Osteoblast (primary cell): ENCODE results near the gene FILIP1L. TPM values are rescaled to one million over a fixed set of nuclear protein-coding genes. Genes with fewer than 3 reads are reported as not detected.

Source experiments
- DNase-seq: peaks from one replicate; pipeline ENCODE4 v3.0.0; 2011; ENCODE audit warnings: low spot score, mixed read lengths; ENCODE audit not compliant: insufficient read length; ENCODE audit errors: missing footprints
- H2AFZ ChIP-seq: 2 replicates; pipeline ENCODE4 v1.6.0; 2011; ENCODE audit warnings: mild to moderate bottlenecking, low read length
- H3K27ac ChIP-seq: 2 replicates; pipeline ENCODE4 v1.5.1; 2011; ENCODE audit warnings: mild to moderate bottlenecking, low read depth, low read length, moderate library complexity
- H3K27me3 ChIP-seq: 2 replicates; pipeline ENCODE4 v1.6.0; 2012; ENCODE audit warnings: mild to moderate bottlenecking, control low read depth, inconsistent platforms, low read length, moderate library complexity; ENCODE audit not compliant: insufficient read depth
- H3K36me3 ChIP-seq: 2 replicates; pipeline ENCODE4 v1.5.1; 2011; ENCODE audit warnings: mild to moderate bottlenecking, low read length, control low read depth, moderate library complexity; ENCODE audit not compliant: insufficient read depth
- H3K4me1 ChIP-seq: 2 replicates; pipeline ENCODE4 v1.5.1; 2011; ENCODE audit warnings: mild to moderate bottlenecking, low read length, control low read depth, moderate library complexity; ENCODE audit not compliant: insufficient read depth
- H3K4me2 ChIP-seq: 2 replicates; pipeline ENCODE4 v1.6.0; 2011; ENCODE audit warnings: mild to moderate bottlenecking, low read length; ENCODE audit not compliant: insufficient read depth
- H3K4me3 ChIP-seq: fragments of 200-600 bp; sonication (generic); 3 replicates; pipeline ENCODE4 v1.5.1; 2012; ENCODE audit warnings: mild to moderate bottlenecking, low read length, inconsistent platforms; ENCODE audit not compliant: insufficient read depth
- H3K79me2 ChIP-seq: 2 replicates; pipeline ENCODE4 v1.6.0; 2012; ENCODE audit warnings: mild to moderate bottlenecking, low read length, control low read depth, inconsistent platforms; ENCODE audit not compliant: insufficient read depth
- H3K9me3 ChIP-seq: 2 replicates; pipeline ENCODE4 v1.5.1; 2011; ENCODE audit warnings: low read depth, low read length, control low read depth
- H4K20me1 ChIP-seq: 2 replicates; pipeline ENCODE4 v1.6.0; 2012; ENCODE audit warnings: mild to moderate bottlenecking, low read length, control low read depth; ENCODE audit not compliant: insufficient read depth
- total RNA-seq: library from RNA; depleted of rRNA; stranded (reverse); fragments of >200 nt; gene quantifications from 2 replicates; pipeline ENCODE4 v1.2.3, GENCODE V29; 2012
- TF ChIP-seq, protein P1 (sequence below): IDR thresholded peaks from 2 replicates; pipeline ENCODE4 v1.5.1; 2011; ENCODE audit warnings: mild to moderate bottlenecking, low read depth, low read length, moderate library complexity; ENCODE audit errors: extremely low read depth

The FILIP1L gene
- total RNA-seq, 1 donor, result 5.8 TPM

DNA sequence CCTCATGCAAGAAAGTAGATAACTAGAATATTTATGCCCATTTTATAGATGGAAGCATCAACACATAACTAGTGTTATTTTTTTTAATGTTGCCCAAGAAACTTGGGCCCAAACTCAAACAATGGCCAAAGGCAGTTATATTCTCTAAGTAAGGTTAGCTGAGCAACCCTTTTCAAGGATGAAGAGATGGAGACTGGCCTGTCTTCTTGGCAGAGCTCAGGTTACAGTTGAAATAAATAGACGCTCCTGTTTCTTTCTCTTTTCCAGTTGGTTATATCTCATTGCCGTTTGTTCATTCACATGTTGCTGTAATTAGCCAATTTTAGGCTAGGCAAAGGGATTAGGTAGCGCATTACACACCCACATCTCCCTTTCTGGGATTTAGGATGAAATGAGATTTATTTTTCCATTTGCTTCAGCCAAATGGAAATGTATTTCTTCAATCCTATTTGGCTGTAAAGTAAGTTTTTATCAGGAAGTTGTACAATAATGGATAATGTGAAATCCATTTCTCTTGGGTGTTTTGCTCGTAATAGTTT, 203.5 kb downstream of the FILIP1L start:
- H3K27ac ChIP-seq, result peak overlapping the region; percentile 68
- H4K20me1 ChIP-seq, result no peaks in the 10 kb centered on the region
- H3K27me3 ChIP-seq, result no peaks in the 10 kb centered on the region
- no peak for DNase-seq
- TF ChIP-seq, protein P1, sequence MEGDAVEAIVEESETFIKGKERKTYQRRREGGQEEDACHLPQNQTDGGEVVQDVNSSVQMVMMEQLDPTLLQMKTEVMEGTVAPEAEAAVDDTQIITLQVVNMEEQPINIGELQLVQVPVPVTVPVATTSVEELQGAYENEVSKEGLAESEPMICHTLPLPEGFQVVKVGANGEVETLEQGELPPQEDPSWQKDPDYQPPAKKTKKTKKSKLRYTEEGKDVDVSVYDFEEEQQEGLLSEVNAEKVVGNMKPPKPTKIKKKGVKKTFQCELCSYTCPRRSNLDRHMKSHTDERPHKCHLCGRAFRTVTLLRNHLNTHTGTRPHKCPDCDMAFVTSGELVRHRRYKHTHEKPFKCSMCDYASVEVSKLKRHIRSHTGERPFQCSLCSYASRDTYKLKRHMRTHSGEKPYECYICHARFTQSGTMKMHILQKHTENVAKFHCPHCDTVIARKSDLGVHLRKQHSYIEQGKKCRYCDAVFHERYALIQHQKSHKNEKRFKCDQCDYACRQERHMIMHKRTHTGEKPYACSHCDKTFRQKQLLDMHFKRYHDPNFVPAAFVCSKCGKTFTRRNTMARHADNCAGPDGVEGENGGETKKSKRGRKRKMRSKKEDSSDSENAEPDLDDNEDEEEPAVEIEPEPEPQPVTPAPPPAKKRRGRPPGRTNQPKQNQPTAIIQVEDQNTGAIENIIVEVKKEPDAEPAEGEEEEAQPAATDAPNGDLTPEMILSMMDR, result no peak
- H3K4me2 ChIP-seq, result peak overlapping the region; percentile 37
- H3K4me1 ChIP-seq, result peaks cover 19% of the 10 kb centered on the region
- no peak overlapping the region for H2AFZ ChIP-seq
- no peaks in the 10 kb centered on the region for H3K36me3 ChIP-seq
- H3K9me3 ChIP-seq, result no peaks in the 10 kb centered on the region
- H3K79me2 ChIP-seq, result no peaks in the 10 kb centered on the region
- no peak overlapping the region for H3K4me3 ChIP-seq

GRCh38 chr3:99909714-99910495, 204.4 kb downstream of the FILIP1L start:
- TF ChIP-seq, protein P1, result no peak
- peak overlapping the region; percentile 68 for H3K27ac ChIP-seq

DNA sequence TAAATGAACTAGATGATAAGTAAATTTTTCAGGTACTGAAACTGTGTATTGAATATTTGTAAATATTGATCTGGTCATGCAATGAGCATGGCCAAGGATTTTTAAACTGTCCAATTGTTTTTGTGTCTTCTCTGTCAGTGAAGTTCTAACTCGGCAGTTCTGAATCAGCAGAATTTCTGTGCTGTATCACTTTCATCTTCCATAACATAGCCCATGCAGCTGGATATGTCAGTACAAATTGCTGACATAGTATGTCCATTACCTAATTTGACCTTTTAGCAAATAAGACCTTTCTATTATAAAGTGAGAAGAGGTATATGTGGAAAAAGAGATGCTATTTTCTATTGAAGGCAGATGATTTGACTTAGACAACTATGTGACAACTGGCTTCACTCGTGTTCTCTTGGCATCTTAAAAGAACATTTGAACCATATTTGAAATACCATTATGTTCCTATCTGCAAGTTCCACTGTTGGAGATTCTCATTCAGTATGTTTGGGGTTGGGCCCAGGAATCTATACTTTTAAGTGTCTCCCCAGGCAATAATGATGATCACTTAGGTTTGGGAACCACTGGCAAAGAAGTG, 206.2 kb downstream of the FILIP1L start:
- TF ChIP-seq, protein P1, result no peak
- no peaks in the 10 kb centered on the region for H3K27me3 ChIP-seq
- DNase-seq, result no peak
- H3K36me3 ChIP-seq, result no peaks in the 10 kb centered on the region
- no peaks in the 10 kb centered on the region for H3K79me2 ChIP-seq
- no peak overlapping the region for H3K4me2 ChIP-seq
- no peak overlapping the region for H2AFZ ChIP-seq
- H4K20me1 ChIP-seq, result no peaks in the 10 kb centered on the region
- no peak overlapping the region for H3K4me3 ChIP-seq
- no peak overlapping the region for H3K27ac ChIP-seq
- H3K9me3 ChIP-seq, result no peaks in the 10 kb centered on the region
- peaks cover 26% of the 10 kb centered on the region for H3K4me1 ChIP-seq

More at GRCh38 chr3:99909714-99910495, 204.4 kb downstream of the FILIP1L start:
- no peaks in the 10 kb centered on the region for H3K79me2 ChIP-seq
- DNase-seq, result peak; percentile 80
- no peaks in the 10 kb centered on the region for H3K27me3 ChIP-seq
- H3K4me3 ChIP-seq, result peak overlapping the region; percentile 16
- H3K4me2 ChIP-seq, result peak overlapping the region; percentile 37
- H4K20me1 ChIP-seq, result no peaks in the 10 kb centered on the region
- H3K36me3 ChIP-seq, result no peaks in the 10 kb centered on the region
- H2AFZ ChIP-seq, result no peak overlapping the region
- no peaks in the 10 kb centered on the region for H3K9me3 ChIP-seq
- H3K4me1 ChIP-seq, result peaks cover 22% of the 10 kb centered on the region

DNA sequence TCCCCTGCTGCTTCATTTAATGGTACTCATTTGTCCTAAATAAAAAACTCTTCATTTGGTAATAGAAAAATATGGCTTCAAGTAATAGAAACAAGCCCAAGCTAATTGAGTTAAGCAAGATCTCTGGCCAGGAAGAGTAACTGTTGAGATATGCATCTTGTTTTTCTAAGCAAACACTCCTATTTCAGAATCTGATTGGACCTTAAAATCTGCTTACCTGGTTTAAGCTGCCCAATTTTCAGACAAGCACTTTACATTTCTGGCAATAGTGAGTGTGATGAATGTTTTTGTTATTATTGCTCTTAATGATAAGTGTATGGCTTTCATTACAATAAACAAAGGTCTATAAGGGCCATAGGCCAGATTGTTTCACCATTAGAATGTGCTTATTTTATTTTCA, 210.4 kb downstream of the FILIP1L start:
- no peaks in the 10 kb centered on the region for H3K36me3 ChIP-seq
- TF ChIP-seq, protein P1, result no peak
- no peak for DNase-seq

More for the DNA sequence above, 210.4 kb downstream of the FILIP1L start:
- peaks cover 30% of the 10 kb centered on the region for H3K4me1 ChIP-seq
- no peak overlapping the region for H3K4me3 ChIP-seq
- no peaks in the 10 kb centered on the region for H3K9me3 ChIP-seq
- no peaks in the 10 kb centered on the region for H3K27me3 ChIP-seq
- H2AFZ ChIP-seq, result no peak overlapping the region
- no peak overlapping the region for H3K27ac ChIP-seq
- H3K4me2 ChIP-seq, result no peak overlapping the region
- H4K20me1 ChIP-seq, result no peaks in the 10 kb centered on the region
- H3K79me2 ChIP-seq, result no peaks in the 10 kb centered on the region
